ENCODE data around the gene C20orf96. TPM values are rescaled to one million over a fixed set of nuclear protein-coding genes. Genes with fewer than 3 reads are reported as not detected.

C20orf96 gene
- total RNA-seq, 1 donor from 2014 or later: 10.8 TPM

DNA sequence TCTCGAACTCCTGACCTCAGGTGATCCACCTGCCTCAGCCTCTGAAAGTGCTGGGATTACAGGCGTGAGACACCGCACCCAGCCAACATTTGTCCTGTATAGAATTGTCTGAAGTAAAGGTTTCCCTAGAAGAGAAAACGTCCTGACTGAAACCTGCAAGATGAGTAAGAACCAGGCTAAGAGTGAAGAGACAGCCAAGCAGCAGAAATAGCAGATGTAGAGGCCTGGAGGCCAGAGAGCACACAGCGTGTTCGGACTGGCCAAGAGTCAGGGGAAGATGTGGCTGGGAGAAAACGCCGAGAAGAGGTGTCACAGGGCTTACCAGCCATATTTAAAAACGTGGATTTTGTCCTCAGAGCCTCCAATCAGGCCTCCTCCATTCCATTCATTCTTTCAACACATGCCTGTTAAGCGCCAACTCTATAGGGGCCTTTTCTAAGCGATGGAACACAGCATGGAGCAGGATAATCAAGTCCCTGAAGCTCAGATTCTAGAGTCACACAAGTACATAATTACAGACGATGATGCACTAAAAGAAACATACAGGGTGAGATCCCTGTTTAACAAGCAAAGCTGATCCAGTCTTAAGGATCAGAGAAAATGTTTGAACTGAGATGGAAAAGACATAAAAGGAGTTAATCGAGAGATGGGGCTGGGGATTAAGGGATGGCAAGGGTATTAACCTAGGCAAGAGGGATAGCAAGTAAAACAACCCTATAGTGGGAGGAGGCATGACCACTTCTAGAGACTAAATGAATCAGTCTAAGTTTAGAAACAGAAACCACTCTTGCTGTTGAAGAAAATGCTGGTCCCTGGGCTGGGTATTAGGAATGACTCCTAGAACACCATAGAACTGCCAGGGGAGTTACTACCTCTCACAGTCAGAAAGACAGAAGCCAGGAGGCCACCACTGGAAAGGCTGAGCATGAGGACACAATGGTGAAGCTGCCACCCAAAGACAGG lies 11.6 kb upstream of the C20orf96 start:
- Mint-ChIP-seq H3K9me3 (ENCODE audit: low read depth) (no peaks in the 10 kb centered on the region), H3K36me3 (ENCODE audit: low read depth) (peaks cover 4% of the 10 kb centered on the region), H3K27me3 (ENCODE audit: low read depth) (no peaks in the 10 kb centered on the region), H3K27ac (ENCODE audit: unreplicated experiment) (no peak overlapping the region), H3K4me3 (ENCODE audit: unreplicated experiment) (no peak overlapping the region), H3K4me1 (ENCODE audit: low read depth) (peaks cover 36% of the 10 kb centered on the region)
- no peak for DNase-seq (ENCODE audit: low spot score)
- TF ChIP-seq, protein P1, sequence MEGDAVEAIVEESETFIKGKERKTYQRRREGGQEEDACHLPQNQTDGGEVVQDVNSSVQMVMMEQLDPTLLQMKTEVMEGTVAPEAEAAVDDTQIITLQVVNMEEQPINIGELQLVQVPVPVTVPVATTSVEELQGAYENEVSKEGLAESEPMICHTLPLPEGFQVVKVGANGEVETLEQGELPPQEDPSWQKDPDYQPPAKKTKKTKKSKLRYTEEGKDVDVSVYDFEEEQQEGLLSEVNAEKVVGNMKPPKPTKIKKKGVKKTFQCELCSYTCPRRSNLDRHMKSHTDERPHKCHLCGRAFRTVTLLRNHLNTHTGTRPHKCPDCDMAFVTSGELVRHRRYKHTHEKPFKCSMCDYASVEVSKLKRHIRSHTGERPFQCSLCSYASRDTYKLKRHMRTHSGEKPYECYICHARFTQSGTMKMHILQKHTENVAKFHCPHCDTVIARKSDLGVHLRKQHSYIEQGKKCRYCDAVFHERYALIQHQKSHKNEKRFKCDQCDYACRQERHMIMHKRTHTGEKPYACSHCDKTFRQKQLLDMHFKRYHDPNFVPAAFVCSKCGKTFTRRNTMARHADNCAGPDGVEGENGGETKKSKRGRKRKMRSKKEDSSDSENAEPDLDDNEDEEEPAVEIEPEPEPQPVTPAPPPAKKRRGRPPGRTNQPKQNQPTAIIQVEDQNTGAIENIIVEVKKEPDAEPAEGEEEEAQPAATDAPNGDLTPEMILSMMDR (IDR thresholded peaks at IDR 0.05): no peak

DNA sequence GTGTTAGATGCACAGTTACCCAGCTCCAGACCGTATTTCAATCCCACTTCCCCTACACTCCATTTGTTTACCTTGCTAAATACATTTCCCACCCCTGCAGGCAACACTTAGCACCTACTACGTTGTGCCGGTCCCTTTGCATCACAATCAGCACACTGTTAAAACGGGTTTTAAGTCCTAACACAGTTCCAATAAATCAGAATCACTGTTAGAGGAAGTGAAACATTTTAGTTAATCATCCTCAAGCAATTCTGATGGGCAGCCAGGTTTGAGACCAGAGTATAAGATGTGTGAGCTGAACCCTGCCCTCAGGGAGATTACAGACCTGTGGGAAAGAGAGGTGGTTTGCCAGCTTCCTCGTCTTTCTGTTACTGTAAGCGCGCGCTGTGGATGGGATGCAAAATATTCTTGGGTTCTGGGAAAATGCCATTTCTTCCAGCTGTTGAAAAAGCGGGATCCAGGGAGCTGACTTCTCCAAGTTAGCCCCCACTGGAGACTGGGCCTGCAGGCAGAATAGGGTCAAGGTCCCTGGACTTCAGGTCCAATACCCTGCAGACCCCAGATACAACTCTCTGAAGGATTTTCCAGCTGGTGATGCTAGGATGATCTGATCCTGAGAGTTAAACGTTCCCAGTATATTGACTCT lies 9.9 kb upstream of the C20orf96 start:
- Mint-ChIP-seq H3K27me3 (ENCODE audit: low read depth) (no peaks in the 10 kb centered on the region), H3K36me3 (ENCODE audit: low read depth) (peaks cover 4% of the 10 kb centered on the region), H3K4me3 (ENCODE audit: unreplicated experiment) (peak overlapping the region; percentile 46), H3K9me3 (ENCODE audit: low read depth) (no peaks in the 10 kb centered on the region), H3K4me1 (ENCODE audit: low read depth) (peaks cover 48% of the 10 kb centered on the region), H3K27ac (ENCODE audit: unreplicated experiment) (peak overlapping the region; percentile 82)
- no peak for DNase-seq (ENCODE audit: low spot score)
- TF ChIP-seq, protein P1 (IDR thresholded peaks at IDR 0.05): no peak

DNA sequence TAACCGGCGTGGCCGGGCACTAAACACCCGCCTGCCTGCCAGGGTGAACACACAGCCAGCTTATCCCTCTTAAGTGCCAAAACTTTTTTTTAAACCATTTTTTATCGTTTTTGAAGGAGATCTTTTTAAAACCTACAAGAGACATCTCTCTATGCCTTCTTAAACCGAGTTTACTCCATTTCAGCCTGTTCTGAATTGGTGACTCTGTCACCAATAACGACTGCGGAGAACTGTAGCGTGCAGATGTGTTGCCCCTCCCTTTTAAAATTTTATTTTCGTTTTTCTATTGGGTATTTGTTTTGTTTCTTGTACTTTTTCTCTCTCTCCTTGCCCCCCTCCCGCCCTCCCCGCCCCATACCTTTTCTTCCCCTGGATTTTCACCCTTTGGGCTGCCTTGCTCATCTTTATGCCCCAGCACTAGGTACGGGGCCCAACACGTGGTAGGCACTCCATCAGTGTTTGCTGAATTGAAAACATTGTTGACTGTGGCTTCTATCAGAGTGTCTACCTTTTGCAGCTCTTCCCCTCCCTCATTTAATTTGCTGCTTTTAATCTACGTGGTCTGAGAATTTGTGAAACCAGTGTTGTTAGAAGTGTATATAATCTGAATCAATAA lies 8.3 kb upstream of the C20orf96 start:
- H3K27ac Mint-ChIP-seq (ENCODE audit: unreplicated experiment): peak overlapping the region; percentile 96

DNA sequence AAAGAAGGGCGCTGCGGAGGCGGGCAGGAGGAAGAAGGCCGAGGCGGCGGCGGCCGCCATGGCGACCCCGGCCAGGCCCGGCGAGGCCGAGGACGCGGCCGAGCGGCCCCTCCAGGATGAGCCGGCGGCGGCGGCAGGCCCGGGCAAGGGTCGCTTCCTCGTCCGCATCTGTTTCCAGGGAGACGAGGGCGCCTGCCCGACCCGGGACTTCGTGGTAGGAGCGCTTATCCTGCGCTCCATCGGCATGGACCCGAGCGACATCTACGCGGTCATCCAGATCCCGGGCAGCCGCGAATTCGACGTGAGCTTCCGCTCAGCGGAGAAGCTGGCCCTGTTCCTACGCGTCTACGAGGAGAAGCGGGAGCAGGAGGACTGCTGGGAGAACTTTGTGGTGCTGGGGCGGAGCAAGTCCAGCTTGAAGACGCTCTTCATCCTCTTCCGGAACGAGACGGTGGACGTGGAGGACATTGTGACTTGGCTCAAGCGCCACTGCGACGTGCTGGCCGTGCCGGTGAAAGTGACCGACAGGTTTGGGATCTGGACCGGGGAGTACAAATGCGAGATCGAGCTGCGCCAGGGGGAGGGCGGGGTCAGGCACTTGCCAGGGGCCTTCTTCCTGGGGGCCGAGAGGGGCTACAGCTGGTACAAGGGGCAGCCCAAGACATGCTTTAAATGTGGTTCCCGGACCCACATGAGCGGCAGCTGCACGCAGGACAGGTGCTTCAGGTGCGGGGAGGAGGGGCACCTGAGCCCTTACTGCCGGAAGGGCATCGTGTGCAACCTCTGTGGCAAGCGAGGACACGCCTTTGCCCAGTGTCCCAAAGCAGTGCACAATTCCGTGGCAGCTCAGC lies 7.6 kb upstream of the C20orf96 start:
- Mint-ChIP-seq H3K4me3 (ENCODE audit: unreplicated experiment) (peak overlapping the region; percentile 94), H3K36me3 (ENCODE audit: low read depth) (peaks cover 4% of the 10 kb centered on the region), H3K4me1 (ENCODE audit: low read depth) (peaks cover 48% of the 10 kb centered on the region), H3K9me3 (ENCODE audit: low read depth) (no peaks in the 10 kb centered on the region), H3K27ac (ENCODE audit: unreplicated experiment) (peak overlapping the region; percentile 96), H3K27me3 (ENCODE audit: low read depth) (no peaks in the 10 kb centered on the region)
- TF ChIP-seq, protein P1 (IDR thresholded peaks at IDR 0.05): peak; percentile 12
- no peak for DNase-seq (ENCODE audit: low spot score)

More for the DNA sequence above, 8.3 kb upstream of the C20orf96 start:
- TF ChIP-seq, protein P1 (IDR thresholded peaks at IDR 0.05): no peak
- no peak for DNase-seq (ENCODE audit: low spot score)
- Mint-ChIP-seq H3K9me3 (ENCODE audit: low read depth) (no peaks in the 10 kb centered on the region), H3K4me1 (ENCODE audit: low read depth) (peaks cover 48% of the 10 kb centered on the region), H3K36me3 (ENCODE audit: low read depth) (peaks cover 4% of the 10 kb centered on the region), H3K4me3 (ENCODE audit: unreplicated experiment) (peak overlapping the region; percentile 94), H3K27me3 (ENCODE audit: low read depth) (no peaks in the 10 kb centered on the region)
